HG03025 (cell line): ENCODE data around the gene DNAAF2.
"Not testable (repeated sequence)": the region's sequence is repeated elsewhere in the genome, so short reads cannot be mapped to it uniquely, and the experiment has no call there.

Experiments used
- ATAC-seq: cut with Tn5 transposase; IDR thresholded peaks from one replicate; pipeline ENCODE4 v1.9.1; 2021; ENCODE audit warnings: mild to moderate bottlenecking, moderate library complexity; ENCODE audit not compliant: unreplicated experiment, low FRiP score

The DNAAF2 gene

DNA sequence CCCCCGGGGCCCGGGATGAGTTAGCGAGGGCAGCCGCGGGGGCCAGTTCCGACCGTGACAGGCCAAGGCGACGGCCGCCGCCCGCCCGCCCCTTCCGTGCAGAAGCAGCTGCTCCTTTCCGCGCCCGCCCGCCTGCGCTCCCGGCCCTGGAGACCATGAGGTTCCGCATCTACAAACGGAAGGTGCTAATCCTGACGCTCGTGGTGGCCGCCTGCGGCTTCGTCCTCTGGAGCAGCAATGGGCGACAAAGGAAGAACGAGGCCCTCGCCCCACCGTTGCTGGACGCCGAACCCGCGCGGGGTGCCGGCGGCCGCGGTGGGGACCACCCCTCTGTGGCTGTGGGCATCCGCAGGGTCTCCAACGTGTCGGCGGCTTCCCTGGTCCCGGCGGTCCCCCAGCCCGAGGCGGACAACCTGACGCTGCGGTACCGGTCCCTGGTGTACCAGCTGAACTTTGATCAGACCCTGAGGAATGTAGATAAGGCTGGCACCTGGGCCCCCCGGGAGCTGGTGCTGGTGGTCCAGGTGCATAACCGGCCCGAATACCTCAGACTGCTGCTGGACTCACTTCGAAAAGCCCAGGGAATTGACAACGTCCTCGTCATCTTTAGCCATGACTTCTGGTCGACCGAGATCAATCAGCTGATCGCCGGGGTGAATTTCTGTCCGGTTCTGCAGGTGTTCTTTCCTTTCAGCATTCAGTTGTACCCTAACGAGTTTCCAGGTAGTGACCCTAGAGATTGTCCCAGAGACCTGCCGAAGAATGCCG lies 13.7 kb downstream of the DNAAF2 start:
- peak; percentile 24 for ATAC-seq

DNA sequence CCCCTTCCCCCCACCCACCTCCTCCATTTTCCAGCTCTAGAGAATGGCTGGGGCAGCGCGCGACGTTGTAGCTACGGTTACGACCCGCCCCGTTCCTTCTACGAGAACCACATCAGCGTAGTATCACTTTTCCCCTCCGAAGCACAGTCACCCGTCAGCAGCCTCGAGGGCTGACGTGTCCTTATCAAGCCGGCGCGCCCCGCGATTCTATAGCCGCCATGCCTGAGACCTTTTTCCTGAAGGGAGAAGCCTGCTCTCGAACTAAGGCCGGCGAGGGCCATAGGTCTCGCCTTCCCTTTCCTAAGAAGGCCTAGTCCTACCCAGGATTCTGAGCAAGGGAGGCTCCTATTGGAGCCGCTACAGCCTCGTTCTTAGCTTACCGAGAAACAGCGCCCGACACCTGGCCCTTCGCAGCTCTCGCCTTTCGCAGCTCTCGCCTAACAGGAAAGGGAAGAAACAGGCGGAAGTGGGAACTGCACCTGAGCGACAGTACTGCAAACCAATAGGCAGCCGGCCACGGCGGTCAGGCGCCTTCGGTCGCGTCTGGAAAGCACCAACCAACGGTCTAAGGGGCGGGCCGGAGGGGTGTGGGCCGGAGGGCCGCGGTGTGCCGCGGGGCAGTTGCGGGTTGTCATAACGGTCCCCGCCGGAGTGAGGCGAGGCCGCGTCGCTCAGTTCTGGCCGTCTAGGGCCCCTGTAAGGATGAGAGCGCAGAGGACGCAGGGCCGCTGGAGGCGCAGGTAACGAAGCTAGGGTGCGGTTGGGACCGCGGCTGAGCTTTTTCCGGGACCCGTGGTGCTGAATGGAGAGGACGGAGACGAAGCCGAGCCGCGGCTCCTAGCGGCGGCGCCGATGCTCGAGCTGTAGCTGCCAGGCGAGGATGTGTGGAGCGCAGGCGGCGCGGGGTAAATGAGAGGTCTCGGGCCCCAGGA lies 14.6 kb downstream of the DNAAF2 start, which contains the start of the genes MGAT2 and RPL36AL:
Gene MGAT2, plus strand, starts transcription at position 618 of the 932 bp plus-strand sequence. CDS start 470 bp downstream, outside the sequence.
Gene RPL36AL, minus strand, starts transcription at position 445 of the 932 bp plus-strand sequence. CDS start 1,522 bp downstream, outside the sequence.
- ATAC-seq = peak; percentile 92

DNA sequence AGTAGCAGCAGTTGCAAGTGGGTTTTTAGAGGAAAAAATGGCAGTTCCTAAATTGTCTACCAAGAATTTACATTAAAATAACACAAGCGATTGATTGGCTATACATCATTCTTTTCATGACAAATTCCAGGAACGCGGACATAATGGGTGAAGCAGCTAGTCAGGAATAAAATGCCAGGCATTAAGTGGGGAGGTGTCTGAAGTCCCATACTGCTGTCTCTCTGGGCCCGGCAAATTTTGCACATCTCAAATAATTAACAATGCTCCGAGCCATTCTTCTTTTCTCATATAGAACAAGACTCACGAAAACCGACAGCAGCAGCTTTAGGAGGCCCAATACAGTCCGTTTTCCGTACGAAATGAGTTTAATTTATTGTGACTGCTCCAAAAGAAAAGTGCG lies 15.3 kb downstream of the DNAAF2 start:
- no peak for ATAC-seq

DNA sequence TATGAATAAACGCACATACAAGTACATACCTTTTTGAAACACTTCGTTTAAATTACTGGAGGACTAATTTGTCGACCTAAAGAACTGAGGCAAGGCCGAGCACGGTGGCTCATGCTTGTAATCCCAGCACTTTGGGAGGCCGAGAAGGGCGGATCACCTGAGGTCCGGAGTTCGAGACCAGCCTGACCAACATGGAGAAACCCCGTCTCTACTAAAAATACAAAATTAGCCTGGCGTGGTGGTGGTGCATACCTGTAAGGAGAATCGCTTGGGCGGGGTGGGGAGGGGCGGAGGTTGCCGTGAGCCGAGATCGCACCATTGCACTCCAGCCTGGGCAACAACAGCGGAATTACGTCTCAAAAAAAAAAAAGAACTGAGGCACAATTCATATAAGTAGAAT lies 15.8 kb downstream of the DNAAF2 start:
- ATAC-seq = not testable (repeated sequence)

DNA sequence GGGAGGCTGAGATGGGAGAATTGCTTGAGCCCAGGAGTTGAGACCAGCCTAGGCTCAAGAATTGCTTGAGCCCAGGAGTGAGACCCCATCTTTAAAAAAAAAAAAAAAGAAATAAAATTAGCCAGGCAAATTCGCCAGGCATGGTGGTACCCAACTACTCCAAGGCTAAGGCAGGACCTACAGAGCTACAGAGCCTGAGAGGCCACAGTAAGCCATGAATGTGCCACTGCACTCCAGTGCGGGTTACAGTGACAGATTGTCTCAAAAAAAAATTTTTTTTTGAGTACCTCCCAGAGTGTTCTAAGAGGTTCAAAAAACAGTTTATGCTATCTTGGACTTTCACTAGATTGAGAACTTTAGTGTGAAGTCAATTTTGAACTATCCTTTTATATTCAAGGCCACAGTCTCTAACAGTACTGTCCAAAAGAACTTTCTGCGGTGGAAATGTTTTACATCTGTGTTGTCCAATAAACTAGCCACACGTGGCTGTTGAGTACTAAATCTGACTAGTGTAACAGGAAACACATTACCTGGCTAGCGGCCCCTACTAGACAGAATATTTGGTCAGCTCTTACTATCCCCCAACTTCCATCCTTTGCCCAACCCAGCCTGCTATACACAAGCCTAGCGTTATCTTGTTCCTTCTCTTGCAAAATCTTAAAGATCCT lies 17.1 kb downstream of the DNAAF2 start:
- no peak for ATAC-seq

DNA sequence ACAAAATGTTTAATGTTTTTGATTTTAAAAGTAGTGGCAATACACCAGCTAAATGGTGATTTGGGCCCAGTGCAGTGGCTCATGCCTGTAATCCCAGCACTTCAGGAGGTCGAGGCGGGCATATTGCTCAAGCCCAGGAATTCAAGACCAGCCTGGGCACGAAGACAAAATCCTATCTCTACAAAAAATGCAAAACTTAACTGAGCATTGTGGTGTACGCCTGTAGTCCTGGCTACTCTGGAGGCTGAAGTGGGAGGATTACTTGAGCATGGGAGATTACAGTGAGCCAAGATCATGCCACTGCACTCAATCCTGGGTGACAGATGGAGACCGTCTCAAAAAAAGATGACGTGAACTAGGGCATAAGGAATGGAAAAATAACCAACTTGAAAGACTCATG lies 19.3 kb downstream of the DNAAF2 start:
- no peak for ATAC-seq

DNA sequence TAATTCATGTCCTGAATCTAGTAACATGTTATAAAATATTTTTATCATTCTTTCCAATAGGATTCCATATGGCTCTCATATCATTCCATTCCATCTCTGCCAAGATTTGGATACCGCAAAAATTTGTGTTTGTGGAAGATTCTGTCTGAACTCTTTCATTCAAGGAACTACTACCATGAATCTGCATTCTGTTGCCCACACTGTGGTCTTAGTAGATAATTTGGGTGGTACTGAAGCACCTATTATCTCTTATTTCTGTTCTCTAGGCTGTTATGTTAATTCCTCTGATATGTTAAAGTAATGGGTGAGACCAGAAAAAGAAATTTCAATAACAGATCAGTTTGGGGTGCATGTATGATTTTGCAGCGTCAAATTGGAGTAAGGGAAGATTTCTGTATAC lies 20.8 kb downstream of the DNAAF2 start:
- ATAC-seq = no peak

DNA sequence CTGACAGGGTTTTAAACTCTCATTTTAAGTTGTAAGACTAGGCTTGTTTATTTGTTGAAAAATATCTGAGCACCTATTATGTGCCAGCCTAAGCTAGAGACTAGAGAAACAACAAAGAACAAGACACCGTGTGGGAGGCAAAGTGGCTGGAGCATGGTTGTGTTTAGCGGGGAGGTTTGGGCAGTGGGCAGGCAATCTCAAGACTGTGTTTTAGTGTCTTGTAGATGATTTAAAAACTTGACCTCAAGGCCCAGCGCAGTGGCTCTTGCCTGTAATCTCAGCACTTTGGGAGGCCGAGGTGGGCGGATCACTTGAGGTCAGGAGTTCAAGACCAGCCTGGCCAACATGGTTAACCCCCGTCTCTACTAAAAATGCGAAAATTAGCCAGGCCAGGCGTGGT lies 22.4 kb downstream of the DNAAF2 start:
- no peak for ATAC-seq

DNA sequence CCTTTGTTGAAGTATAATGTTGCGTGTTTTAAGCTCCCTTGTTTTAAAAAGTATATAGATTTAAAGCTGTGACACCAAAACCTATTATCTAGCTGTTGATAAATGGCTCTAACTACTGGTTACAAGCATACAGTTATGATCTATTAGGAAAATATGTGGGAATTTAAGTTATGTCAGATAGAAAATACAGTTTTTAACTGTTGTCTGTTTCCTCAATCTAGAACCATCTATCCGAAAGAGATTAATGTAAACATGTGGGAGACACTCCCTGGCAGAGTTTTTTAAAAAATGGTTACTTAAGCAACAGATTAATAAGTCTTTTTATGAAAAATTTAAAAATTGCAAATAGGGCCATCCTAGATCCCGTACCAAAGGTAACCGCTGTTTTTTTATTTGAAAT lies 22.8 kb downstream of the DNAAF2 start:
- no peak for ATAC-seq

DNA sequence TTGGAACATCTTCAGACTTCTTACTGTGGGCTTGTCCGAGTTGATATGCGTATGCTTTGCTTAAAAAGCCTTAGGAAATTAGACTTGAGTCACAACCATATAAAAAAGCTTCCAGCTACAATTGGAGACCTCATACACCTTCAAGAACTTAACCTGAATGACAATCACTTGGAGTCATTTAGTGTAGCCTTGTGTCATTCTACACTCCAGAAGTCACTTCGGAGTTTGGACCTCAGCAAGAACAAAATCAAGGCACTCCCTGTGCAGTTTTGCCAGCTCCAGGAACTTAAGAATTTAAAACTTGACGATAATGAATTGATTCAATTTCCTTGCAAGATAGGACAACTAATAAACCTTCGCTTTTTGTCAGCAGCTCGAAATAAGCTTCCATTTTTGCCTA lies 27.5 kb downstream of the DNAAF2 start:
- ATAC-seq = no peak

DNA sequence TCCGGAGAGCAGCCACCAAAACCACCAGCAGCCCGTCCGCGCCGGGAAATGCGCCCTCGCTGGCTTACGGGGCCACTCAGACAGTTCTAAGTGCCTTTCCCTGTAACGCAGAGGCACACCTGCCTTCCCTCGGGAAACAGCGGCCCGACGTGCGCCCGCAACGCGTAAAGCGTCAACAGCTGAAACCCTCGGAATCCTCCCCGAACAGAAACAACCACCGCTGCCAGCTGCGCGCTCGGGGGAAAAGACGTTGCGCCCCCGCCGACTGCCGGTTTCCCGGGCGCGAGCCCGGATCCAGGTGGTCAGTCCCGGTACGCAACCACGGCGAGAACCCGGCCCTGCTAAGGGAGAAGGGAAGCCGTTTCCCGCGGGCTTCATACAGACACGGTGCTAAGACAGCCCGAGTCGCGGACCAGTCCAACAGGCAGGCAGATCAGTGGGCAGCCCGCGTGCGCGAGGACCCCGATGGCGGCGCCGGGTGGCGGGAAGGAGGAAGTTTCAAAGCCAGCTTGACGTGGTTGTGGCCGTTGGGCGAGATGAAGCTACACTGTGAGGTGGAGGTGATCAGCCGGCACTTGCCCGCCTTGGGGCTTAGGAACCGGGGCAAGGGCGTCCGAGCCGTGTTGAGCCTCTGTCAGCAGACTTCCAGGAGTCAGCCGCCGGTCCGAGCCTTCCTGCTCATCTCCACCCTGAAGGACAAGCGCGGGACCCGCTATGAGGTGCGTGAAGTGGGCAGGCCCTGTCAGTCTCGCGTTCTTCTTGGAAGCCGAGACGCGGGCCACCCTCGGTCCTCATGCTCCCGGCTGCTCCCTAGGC lies 36.4 kb downstream of the DNAAF2 start, which contains the start of gene LRR1:
Gene LRR1, plus strand, starts transcription at position 456 of the 816 bp plus-strand sequence. Its CDS starts 81 bp downstream, at position 537.
- ATAC-seq = peak; percentile 43

DNA sequence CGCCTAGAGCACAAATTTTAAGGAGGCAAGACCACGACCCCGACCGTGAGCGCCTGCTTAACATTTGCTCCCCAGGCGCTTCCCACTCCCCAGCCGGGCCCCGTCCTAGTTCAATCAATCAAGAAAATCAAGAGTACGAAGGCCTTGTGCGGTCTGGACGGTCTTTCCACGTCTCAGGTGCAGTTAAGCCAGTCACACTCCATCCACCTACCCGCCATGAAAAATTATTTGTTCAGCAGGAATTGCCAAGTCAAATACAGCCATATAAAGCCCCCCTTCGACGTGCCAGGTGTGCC lies 36.9 kb downstream of the DNAAF2 start:
- no peak for ATAC-seq

DNA sequence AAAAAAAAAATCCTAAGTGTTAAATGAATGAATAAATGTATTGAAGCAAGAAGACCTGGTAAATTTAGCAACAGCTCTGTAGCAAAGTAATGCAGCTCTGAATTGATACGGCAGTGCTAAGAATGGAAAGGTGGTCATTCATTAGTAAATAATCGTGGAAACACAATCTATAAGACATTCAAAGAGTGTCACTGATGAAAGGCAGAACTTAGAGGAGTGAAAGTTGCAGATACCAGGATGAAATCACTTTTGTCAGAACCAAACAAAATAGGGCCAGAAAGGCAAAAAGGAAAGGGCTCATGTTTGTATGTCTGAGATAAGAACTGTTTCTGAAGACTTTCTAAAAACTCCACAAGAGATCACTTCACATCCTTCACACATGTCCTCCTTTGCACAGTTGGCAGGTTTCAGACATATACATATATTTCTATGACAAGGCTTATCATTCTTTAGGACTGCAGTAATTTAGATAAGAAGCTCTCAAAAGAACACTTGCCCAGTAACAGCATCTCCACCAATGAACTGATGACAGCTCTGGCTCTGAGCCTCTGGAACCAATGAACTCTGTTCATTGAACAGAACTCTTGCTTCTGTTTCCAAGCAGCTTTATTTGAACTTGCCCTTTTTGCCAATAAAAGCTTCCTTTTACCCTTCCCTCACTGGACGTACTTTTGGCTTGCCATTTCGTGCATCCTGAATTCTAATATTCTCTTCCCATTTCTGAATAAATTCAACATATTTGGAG lies 40.5 kb downstream of the DNAAF2 start:
- no peak for ATAC-seq

DNA sequence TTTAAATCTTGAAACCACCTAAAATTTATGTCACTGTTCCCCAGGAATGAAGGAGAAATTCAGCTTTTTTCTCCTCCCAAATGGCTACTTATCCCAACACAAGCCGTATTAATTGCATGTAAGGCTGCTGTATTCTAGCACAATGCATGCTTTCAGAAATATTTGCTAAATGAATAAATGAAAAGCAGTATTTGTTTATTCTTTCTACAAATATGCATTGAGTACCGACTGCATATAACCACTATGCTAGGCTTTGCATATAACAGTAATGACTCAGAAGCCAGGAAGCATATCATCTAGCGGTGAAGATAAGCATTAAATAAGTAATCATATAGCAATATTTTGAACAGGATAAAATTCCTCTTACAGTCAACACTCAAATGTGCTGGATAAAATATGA lies 42.0 kb downstream of the DNAAF2 start:
- no peak for ATAC-seq

DNA sequence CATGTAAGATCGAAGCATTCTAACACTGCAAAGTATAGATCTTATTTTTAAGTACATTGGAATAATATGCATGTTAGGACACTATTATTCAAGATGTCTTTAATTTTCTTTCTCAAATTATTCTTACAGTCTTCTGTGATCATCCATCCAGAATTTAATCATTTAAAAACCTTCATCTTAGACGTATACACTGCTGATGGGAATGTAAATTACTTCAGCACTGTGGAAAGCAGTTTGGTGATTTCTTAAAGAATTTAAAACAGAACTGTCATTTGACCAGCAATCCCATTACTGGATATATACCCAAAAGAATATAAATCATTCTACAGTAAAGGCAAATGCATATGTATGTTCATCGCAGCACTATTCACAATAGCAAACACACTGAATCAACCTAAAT lies 45.7 kb downstream of the DNAAF2 start:
- no peak for ATAC-seq

DNA sequence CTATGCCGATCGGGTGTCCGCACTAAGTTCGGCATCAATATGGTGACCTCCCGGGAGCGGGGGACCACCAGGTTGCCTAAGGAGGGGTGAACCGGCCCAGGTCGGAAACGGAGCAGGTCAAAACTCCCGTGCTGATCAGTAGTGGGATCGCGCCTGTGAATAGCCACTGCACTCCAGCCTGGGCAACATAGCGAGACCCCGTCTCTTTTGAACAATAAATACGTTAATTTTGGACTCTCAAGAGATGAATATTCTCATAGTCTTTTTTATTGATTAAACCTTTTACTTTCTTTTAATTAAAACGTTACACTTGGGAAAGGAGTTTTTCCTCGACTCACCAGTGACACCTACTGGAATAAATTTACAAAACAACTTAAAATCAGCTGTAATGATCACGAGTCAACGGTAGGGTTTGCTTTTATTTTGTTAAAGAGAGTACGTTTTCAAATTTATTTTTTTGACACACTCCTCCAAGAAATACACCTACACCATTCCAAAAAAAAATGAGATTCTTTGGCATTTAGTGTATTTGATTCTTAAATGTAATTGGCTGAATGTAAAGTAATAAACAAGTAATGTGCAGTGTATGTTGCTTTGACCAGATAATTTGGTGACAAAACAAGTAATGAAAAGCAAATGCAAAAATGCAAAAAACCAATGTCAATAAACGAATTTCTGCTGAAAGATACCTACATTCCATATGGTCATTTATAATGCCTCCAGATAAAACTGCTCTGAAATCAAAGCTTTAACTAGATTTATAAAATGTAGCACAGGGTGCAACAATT lies 48.2 kb downstream of the DNAAF2 start:
- peak; percentile 23 for ATAC-seq

DNA sequence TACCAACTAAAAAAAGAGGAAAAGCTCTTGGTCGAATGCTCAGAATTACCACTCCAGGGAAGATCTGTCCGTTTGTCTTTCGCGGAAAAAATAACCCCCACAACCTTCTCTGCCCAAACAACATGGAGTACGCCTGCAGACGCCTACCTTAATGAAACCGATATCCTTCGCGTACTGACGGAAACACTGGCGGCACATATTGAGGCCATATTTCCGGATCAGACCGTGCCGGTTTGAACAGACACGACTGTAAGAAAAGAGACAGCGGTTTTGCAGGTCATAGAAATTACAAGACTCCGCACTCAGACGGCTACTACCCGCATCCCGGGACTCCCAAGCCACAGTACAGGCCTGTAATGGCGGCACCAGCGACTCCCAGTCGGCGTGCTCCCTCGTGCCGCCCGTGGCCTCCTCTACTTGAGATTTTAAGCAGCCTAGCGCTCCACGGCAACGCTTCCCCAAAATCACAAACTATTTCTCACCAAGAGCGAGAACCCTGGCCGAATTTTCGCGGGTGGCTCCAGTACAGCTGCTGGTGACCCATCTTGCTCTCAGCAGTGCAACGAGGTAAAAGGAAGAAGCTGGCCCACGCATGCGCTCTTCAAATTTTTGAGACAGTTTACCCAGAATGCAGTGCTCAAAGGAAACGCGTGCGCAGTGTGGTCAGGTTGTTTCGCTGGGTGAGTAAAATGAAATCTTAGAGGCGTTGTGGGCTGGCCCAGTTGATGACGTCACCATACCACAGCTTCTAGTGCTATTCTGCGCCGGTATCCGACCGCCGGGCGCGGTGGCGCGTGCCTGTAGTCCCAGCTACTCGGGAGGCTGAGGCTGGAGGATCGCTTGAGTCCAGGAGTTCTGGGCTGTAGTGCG lies 49.0 kb downstream of the DNAAF2 start, which contains the start of gene RPS29:
Gene RPS29, minus strand, starts transcription at position 578 of the 870 bp plus-strand sequence. Its CDS starts 34 bp downstream, at position 544.
- ATAC-seq = peak; percentile 88
